ENCODE measurements around the gene EIF2S2. TPM values are rescaled to one million over a fixed set of nuclear protein-coding genes. Genes with fewer than 3 reads are reported as not detected.

The EIF2S2 gene
- total RNA-seq, 1 experiment from 2014 or later: 124 TPM

DNA sequence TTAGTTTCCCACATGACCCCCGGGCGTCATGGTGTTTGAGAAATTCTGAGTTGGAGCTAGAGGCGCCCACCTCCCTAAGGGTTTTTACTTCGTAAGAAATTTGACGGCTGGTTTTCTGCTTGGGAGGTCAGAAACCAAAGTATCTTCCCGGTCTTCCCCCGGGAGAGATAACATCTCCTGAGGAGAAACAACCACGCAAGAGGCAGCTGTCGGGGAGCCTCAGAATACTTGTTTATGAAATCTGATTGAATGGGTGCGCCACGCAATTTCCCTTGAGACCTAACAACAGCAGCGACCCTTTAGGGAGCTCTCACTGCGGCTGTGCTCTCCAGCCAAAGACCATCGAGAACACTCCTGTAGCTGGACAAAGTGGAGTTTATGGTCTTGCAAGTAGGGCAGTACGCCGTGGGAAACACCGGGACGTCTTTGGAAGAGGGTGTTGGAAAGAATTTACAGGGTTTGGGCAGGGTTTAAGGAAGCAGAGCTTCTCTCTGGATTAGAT, 608 bp upstream of the EIF2S2 start (continued):
- TF ChIP-seq CREB1 (CRISPR knock-in tag; IDR thresholded peaks at IDR 0.05) (no peak), ELF4 (CRISPR knock-in tag; IDR thresholded peaks at IDR 0.05; ENCODE audit: low read depth) (no peak), SOX15 (CRISPR knock-in tag; IDR thresholded peaks at IDR 0.05) (no peak)

DNA sequence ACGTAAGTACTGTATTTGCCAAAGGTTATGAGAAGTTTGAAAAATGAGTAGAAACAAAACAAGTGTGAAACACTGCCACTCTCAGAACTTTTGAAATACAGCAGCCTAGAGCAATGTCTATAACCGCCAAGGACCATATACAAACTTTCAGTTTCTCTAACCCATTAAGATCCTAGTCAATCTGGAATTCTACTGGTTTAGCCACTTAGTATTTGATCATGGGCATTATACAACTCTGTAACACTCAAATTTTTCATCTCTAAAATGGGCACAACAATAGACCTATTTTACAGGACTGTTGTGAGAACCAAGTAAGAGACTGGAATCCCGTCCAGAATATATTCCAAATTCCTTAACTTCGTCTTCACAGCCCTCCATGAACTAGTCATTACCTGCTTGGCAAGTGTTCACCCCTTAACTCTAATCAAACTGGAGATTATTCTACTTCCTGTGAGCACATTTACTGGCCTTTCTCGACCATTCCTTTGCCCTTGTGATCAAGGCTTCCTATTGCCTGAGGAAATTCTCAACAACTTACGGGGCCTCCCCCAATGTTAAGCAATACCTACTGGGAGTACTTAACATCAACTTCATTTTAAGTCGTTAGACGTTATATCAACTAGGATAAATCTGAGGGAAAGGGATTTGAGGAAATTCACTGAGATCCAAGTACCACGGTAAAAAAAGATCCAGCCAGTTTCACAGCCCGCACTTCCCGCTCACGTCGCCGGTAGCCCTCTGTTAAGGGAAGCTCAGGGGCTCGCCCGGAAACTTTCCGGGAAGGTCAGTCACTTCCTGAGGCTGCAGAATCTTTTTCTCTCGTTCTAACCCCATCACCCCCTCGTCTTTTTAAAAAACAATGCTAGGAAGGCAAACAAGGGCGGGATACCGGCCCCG, 1.1 kb downstream of the EIF2S2 start:
- Mint-ChIP-seq H3K27ac (peak overlapping the region; percentile 99), H3K9me3 (no peaks in the 10 kb centered on the region), H3K36me3 (peaks cover 32% of the 10 kb centered on the region), H3K4me3 (peak overlapping the region; percentile 94), H3K4me1 (peaks cover 38% of the 10 kb centered on the region), H3K27me3 (ENCODE audit: low read depth) (peaks cover 2% of the 10 kb centered on the region)
- no peak for TF ChIP-seq ZNF263 (CRISPR knock-in tag; IDR thresholded peaks at IDR 0.05; ENCODE audit: low read depth)
- TF ChIP-seq CREM (CRISPR knock-in tag; IDR thresholded peaks at IDR 0.05): no peak
- TF ChIP-seq NFYB (CRISPR knock-in tag; conservative IDR thresholded peaks at IDR 0.05; ENCODE audit: low read depth): no peak
- TF ChIP-seq FOXJ3 (CRISPR knock-in tag; IDR thresholded peaks at IDR 0.05; ENCODE audit: borderline replicate concordance): no peak
- TF ChIP-seq, protein P1, sequence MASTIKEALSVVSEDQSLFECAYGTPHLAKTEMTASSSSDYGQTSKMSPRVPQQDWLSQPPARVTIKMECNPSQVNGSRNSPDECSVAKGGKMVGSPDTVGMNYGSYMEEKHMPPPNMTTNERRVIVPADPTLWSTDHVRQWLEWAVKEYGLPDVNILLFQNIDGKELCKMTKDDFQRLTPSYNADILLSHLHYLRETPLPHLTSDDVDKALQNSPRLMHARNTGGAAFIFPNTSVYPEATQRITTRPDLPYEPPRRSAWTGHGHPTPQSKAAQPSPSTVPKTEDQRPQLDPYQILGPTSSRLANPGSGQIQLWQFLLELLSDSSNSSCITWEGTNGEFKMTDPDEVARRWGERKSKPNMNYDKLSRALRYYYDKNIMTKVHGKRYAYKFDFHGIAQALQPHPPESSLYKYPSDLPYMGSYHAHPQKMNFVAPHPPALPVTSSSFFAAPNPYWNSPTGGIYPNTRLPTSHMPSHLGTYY (CRISPR knock-in tag; IDR thresholded peaks at IDR 0.05): no peak
- no peak for TF ChIP-seq HMGA2 (CRISPR knock-in tag; IDR thresholded peaks at IDR 0.05)
- TF ChIP-seq, protein P2, sequence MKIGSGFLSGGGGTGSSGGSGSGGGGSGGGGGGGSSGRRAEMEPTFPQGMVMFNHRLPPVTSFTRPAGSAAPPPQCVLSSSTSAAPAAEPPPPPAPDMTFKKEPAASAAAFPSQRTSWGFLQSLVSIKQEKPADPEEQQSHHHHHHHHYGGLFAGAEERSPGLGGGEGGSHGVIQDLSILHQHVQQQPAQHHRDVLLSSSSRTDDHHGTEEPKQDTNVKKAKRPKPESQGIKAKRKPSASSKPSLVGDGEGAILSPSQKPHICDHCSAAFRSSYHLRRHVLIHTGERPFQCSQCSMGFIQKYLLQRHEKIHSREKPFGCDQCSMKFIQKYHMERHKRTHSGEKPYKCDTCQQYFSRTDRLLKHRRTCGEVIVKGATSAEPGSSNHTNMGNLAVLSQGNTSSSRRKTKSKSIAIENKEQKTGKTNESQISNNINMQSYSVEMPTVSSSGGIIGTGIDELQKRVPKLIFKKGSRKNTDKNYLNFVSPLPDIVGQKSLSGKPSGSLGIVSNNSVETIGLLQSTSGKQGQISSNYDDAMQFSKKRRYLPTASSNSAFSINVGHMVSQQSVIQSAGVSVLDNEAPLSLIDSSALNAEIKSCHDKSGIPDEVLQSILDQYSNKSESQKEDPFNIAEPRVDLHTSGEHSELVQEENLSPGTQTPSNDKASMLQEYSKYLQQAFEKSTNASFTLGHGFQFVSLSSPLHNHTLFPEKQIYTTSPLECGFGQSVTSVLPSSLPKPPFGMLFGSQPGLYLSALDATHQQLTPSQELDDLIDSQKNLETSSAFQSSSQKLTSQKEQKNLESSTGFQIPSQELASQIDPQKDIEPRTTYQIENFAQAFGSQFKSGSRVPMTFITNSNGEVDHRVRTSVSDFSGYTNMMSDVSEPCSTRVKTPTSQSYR (CRISPR knock-in tag; IDR thresholded peaks at IDR 0.05): no peak
- TF ChIP-seq, protein P3, sequence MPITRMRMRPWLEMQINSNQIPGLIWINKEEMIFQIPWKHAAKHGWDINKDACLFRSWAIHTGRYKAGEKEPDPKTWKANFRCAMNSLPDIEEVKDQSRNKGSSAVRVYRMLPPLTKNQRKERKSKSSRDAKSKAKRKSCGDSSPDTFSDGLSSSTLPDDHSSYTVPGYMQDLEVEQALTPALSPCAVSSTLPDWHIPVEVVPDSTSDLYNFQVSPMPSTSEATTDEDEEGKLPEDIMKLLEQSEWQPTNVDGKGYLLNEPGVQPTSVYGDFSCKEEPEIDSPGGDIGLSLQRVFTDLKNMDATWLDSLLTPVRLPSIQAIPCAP (CRISPR knock-in tag; IDR thresholded peaks at IDR 0.05): no peak
- TF ChIP-seq KAT7 (CRISPR knock-in tag; IDR thresholded peaks at IDR 0.05; ENCODE audit: borderline replicate concordance): no peak
- no peak for TF ChIP-seq SMAD4 (CRISPR knock-in tag; IDR thresholded peaks at IDR 0.05)
- TF ChIP-seq NR2C2 (CRISPR knock-in tag; IDR thresholded peaks at IDR 0.05): no peak
- TF ChIP-seq ZNF121 (CRISPR knock-in tag; IDR thresholded peaks at IDR 0.05): no peak
- TF ChIP-seq, protein P4, sequence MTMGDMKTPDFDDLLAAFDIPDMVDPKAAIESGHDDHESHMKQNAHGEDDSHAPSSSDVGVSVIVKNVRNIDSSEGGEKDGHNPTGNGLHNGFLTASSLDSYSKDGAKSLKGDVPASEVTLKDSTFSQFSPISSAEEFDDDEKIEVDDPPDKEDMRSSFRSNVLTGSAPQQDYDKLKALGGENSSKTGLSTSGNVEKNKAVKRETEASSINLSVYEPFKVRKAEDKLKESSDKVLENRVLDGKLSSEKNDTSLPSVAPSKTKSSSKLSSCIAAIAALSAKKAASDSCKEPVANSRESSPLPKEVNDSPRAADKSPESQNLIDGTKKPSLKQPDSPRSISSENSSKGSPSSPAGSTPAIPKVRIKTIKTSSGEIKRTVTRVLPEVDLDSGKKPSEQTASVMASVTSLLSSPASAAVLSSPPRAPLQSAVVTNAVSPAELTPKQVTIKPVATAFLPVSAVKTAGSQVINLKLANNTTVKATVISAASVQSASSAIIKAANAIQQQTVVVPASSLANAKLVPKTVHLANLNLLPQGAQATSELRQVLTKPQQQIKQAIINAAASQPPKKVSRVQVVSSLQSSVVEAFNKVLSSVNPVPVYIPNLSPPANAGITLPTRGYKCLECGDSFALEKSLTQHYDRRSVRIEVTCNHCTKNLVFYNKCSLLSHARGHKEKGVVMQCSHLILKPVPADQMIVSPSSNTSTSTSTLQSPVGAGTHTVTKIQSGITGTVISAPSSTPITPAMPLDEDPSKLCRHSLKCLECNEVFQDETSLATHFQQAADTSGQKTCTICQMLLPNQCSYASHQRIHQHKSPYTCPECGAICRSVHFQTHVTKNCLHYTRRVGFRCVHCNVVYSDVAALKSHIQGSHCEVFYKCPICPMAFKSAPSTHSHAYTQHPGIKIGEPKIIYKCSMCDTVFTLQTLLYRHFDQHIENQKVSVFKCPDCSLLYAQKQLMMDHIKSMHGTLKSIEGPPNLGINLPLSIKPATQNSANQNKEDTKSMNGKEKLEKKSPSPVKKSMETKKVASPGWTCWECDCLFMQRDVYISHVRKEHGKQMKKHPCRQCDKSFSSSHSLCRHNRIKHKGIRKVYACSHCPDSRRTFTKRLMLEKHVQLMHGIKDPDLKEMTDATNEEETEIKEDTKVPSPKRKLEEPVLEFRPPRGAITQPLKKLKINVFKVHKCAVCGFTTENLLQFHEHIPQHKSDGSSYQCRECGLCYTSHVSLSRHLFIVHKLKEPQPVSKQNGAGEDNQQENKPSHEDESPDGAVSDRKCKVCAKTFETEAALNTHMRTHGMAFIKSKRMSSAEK (CRISPR knock-in tag; IDR thresholded peaks at IDR 0.05; ENCODE audit: borderline replicate concordance): no peak
- TF ChIP-seq, protein P5, sequence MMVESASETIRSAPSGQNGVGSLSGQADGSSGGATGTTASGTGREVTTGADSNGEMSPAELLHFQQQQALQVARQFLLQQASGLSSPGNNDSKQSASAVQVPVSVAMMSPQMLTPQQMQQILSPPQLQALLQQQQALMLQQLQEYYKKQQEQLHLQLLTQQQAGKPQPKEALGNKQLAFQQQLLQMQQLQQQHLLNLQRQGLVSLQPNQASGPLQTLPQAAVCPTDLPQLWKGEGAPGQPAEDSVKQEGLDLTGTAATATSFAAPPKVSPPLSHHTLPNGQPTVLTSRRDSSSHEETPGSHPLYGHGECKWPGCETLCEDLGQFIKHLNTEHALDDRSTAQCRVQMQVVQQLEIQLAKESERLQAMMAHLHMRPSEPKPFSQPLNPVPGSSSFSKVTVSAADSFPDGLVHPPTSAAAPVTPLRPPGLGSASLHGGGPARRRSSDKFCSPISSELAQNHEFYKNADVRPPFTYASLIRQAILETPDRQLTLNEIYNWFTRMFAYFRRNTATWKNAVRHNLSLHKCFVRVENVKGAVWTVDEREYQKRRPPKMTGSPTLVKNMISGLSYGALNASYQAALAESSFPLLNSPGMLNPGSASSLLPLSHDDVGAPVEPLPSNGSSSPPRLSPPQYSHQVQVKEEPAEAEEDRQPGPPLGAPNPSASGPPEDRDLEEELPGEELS (CRISPR knock-in tag; IDR thresholded peaks at IDR 0.05): no peak
- no peak for TF ChIP-seq RELA (CRISPR knock-in tag; IDR thresholded peaks at IDR 0.05; ENCODE audit: borderline replicate concordance)
- TF ChIP-seq, protein P6, sequence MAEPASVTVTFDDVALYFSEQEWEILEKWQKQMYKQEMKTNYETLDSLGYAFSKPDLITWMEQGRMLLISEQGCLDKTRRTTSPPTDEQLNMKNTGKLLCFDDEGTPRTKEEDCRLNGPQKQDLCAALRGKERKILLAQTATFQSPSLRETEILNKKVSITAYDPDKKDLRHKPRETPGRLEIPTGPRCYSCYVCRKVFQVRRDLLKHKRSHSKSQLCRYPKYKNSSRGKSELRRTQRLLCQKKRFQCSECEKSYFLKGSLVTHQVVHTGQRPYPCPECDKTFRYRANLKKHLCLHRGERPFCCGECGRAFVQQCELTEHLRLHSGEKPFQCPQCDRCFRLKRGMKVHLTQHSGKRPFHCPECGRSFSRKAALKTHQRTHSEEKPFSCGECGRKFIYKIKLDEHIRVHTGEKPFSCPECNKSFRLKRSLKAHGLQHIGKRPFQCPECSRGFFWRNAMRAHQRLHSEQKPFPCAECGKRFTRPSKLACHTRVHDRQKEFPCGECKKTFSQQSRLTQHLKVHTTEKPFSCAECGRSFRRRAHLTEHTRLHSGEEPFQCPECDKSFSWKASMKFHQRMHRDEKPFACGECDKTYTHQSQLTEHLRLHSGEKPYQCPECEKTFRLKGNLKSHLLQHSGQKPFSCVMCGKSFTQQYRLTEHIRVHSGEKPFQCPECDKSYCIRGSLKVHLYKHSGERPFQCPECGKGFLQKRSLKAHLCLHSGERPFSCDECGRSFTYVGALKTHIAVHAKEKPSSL (CRISPR knock-in tag; conservative IDR thresholded peaks at IDR 0.05): no peak
- TF ChIP-seq, protein P7, sequence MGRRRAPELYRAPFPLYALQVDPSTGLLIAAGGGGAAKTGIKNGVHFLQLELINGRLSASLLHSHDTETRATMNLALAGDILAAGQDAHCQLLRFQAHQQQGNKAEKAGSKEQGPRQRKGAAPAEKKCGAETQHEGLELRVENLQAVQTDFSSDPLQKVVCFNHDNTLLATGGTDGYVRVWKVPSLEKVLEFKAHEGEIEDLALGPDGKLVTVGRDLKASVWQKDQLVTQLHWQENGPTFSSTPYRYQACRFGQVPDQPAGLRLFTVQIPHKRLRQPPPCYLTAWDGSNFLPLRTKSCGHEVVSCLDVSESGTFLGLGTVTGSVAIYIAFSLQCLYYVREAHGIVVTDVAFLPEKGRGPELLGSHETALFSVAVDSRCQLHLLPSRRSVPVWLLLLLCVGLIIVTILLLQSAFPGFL (CRISPR knock-in tag; IDR thresholded peaks at IDR 0.05; ENCODE audit: borderline replicate concordance): no peak
- ChIA-PET POLR2A (interaction anchor here (0.8 to 2.1 kb wide), 3 partner anchors 29 to 118 kb away, joined by 4 to 8 read pairs (median 4); partner anchors contain the start of gene RALY), CTCF (interaction anchor here (2.1 kb wide), 1 partner anchor 248 kb away, joined by 9 read pairs; no protein-coding TSS in a partner anchor)
- no peak for ATAC-seq
- DNase-seq (ENCODE audit: low spot score): no peak

Measured in WTC11 (cell line).